SK-N-SH treated with all-trans-retinoic acid at 6 μM for 48 hours (cell line): ENCODE results near the gene ZCCHC7.

Source experiments
- ARNTL ChIP-seq: fragments of 450-650 bp; formaldehyde crosslinking; IDR thresholded peaks from 2 replicates; pipeline ENCODE4 v1.5.0; 2020; ENCODE audit warnings: low read depth, mild to moderate bottlenecking, moderate library complexity, borderline replicate concordance
- ZFP3 ChIP-seq: fragments of 250-450 bp; sonication (Bioruptor Pico); IDR thresholded peaks from 2 replicates; pipeline ENCODE4 v1.5.0; 2020; ENCODE audit warnings: mild to moderate bottlenecking, moderate library complexity
- ZNF70 ChIP-seq: fragments of 450-650 bp; formaldehyde crosslinking; IDR thresholded peaks from 2 replicates; pipeline ENCODE4 v1.5.0; 2020; ENCODE audit warnings: mild to moderate bottlenecking, moderate library complexity
- TF ChIP-seq, protein P1 (sequence below): fragments of 250-450 bp; sonication (Bioruptor Pico); IDR thresholded peaks from 2 replicates; pipeline ENCODE4 v1.8.0; 2020; ENCODE audit warnings: mild to moderate bottlenecking, moderate library complexity, borderline replicate concordance

DNA sequence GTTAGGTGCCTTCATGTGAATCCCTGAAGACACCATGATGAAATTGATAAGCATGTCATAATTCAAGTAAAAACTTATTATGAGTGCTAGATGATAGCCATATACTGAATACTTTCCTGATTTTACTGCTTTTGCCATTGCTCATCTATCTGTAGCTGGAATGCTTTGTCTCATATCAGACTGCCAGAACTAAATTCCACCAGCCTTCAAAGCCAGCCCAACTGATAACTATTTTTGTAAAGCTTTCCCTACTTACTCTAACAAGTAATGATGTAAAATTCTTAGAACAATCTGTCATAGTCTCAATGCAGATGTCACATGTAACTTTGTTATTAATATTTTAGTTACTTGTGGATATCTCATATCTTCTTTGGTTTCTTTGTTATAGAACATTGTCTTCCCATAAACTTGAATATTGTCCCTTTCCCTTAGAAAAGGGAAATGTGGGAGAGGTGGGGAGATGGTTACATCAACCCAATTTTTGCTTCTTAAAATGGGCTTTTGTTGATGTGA is 128.3 kb downstream of the ZCCHC7 start:
- no peak for TF ChIP-seq ZNF70
- no peak for TF ChIP-seq ZFP3 (CRISPR knock-in tag)
- TF ChIP-seq ARNTL (CRISPR knock-in tag): no peak
- TF ChIP-seq, protein P1, sequence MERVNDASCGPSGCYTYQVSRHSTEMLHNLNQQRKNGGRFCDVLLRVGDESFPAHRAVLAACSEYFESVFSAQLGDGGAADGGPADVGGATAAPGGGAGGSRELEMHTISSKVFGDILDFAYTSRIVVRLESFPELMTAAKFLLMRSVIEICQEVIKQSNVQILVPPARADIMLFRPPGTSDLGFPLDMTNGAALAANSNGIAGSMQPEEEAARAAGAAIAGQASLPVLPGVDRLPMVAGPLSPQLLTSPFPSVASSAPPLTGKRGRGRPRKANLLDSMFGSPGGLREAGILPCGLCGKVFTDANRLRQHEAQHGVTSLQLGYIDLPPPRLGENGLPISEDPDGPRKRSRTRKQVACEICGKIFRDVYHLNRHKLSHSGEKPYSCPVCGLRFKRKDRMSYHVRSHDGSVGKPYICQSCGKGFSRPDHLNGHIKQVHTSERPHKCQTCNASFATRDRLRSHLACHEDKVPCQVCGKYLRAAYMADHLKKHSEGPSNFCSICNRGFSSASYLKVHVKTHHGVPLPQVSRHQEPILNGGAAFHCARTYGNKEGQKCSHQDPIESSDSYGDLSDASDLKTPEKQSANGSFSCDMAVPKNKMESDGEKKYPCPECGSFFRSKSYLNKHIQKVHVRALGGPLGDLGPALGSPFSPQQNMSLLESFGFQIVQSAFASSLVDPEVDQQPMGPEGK: no peak
